GM23338 (cell line): ENCODE data around the gene RAB31. TPM values are rescaled to one million over a fixed set of nuclear protein-coding genes. Genes with fewer than 3 reads are reported as not detected.
"Not testable (repeated sequence)": the region's sequence is repeated elsewhere in the genome, so short reads cannot be mapped to it uniquely, and the experiment has no call there.

ENCODE experiments used
- ATAC-seq: fragments of 200-7000 bp; cut with Tn5 transposase; 3 replicates; pipeline ENCODE4 v1.9.1; 2020
- DNase-seq: peaks from one replicate; pipeline ENCODE4 v3.0.0-alpha.2; 2015; ENCODE audit warnings: low spot score
- H2AFZ ChIP-seq: fragments of 200-600 bp; sonication (generic); 2 replicates; pipeline ENCODE4 v1.8.0; 2016; ENCODE audit warnings: antibody characterized with exemption, mild to moderate bottlenecking, moderate library complexity
- H3F3A ChIP-seq: fragments of 200-600 bp; sonication (generic); replicated peaks from 2 replicates; pipeline ENCODE4 v1.8.0; 2017; ENCODE audit warnings: antibody characterized with exemption, mixed run types, low read depth
- H3K27ac ChIP-seq: fragments of 200-600 bp; sonication (generic); 2 replicates; pipeline ENCODE4 v1.6.1; 2016; ENCODE audit warnings: low read depth
- H3K27me3 ChIP-seq: fragments of 200-600 bp; sonication (generic); 2 replicates; pipeline ENCODE4 v1.8.0; 2016; ENCODE audit warnings: mild to moderate bottlenecking, mixed run types, moderate library complexity; ENCODE audit not compliant: insufficient read depth
- H3K36me3 ChIP-seq: fragments of 200-600 bp; sonication (generic); 2 replicates; pipeline ENCODE4 v1.8.0; 2016; ENCODE audit warnings: mild to moderate bottlenecking; ENCODE audit not compliant: insufficient read depth
- H3K4me1 ChIP-seq: fragments of 200-600 bp; sonication (generic); 2 replicates; pipeline ENCODE4 v1.8.0; 2016; ENCODE audit warnings: mild to moderate bottlenecking, moderate library complexity; ENCODE audit not compliant: insufficient read depth
- H3K4me2 ChIP-seq: fragments of 200-600 bp; sonication (generic); 2 replicates; pipeline ENCODE4 v1.7.1; 2017; ENCODE audit warnings: mixed run types
- H3K4me3 ChIP-seq: fragments of 200-600 bp; sonication (generic); 2 replicates; pipeline ENCODE4 v1.6.1; 2016; ENCODE audit warnings: mixed run types
- H3K79me2 ChIP-seq: fragments of 200-600 bp; sonication (generic); replicated peaks from 2 replicates; pipeline ENCODE4 v1.8.0; 2017; ENCODE audit warnings: mild to moderate bottlenecking; ENCODE audit not compliant: insufficient read depth
- H3K9me2 ChIP-seq: fragments of 200-600 bp; sonication (generic); 2 replicates; pipeline ENCODE4 v1.8.0; 2017; ENCODE audit not compliant: insufficient read depth
- H4K20me1 ChIP-seq: fragments of 200-600 bp; sonication (generic); replicated peaks from 2 replicates; pipeline ENCODE4 v1.8.0; 2017; ENCODE audit warnings: mild to moderate bottlenecking; ENCODE audit not compliant: insufficient read depth
- H3K27ac Mint-ChIP-seq: 2 replicates; pipeline ENCODE4 v1.8.0; 2020; ENCODE audit warnings: inconsistent platforms, mild to moderate bottlenecking, moderate library complexity, mixed read lengths
- H3K27me3 Mint-ChIP-seq: 3 replicates; pipeline ENCODE4 v1.8.0; 2022; ENCODE audit warnings: low read depth, mild to moderate bottlenecking, moderate library complexity, mixed read lengths, inconsistent platforms; ENCODE audit not compliant: insufficient read depth, poor library complexity
- H3K36me3 Mint-ChIP-seq: 3 replicates; pipeline ENCODE4 v1.8.0; 2021; ENCODE audit warnings: low read depth, mild to moderate bottlenecking, inconsistent platforms, moderate library complexity, mixed read lengths
- H3K4me1 Mint-ChIP-seq: 3 replicates; pipeline ENCODE4 v1.8.0; 2020; ENCODE audit warnings: mild to moderate bottlenecking, inconsistent platforms, mixed read lengths
- H3K4me3 Mint-ChIP-seq: 3 replicates; pipeline ENCODE4 v1.8.0; 2021; ENCODE audit warnings: moderate library complexity, mild to moderate bottlenecking, inconsistent platforms, mixed read lengths
- H3K9me3 Mint-ChIP-seq: 3 replicates; pipeline ENCODE4 v1.8.0; 2020; ENCODE audit warnings: moderate library complexity, mild to moderate bottlenecking, inconsistent platforms, mixed read lengths
- CREB1 ChIP-seq: fragments of 250-450 bp; sonication (Bioruptor Pico); IDR thresholded peaks from 2 replicates; pipeline ENCODE4 v1.5.0; 2020; ENCODE audit warnings: low read depth, mild to moderate bottlenecking, moderate library complexity
- EZH2phosphoT487 ChIP-seq: fragments of 200-600 bp; sonication (generic); IDR thresholded peaks from one replicate; pipeline ENCODE4 v1.8.1; 2018; ENCODE audit warnings: antibody characterized with exemption; ENCODE audit not compliant: unreplicated experiment
- JUNB ChIP-seq: IDR thresholded peaks from one replicate; pipeline ENCODE4 v1.6.1; 2016; ENCODE audit warnings: antibody characterized with exemption; ENCODE audit not compliant: unreplicated experiment
- POLR2AphosphoS5 ChIP-seq: IDR thresholded peaks from 2 replicates; pipeline ENCODE4 v1.6.1; 2016; ENCODE audit warnings: antibody characterized with exemption, low read depth
- STAT1 ChIP-seq: IDR thresholded peaks from one replicate; pipeline ENCODE4 v1.6.1; 2016; ENCODE audit warnings: antibody characterized with exemption; ENCODE audit not compliant: unreplicated experiment
- ZNF331 ChIP-seq: fragments of 250-450 bp; sonication (Bioruptor Pico); IDR thresholded peaks from 2 replicates; pipeline ENCODE4 v1.5.0; 2020; ENCODE audit warnings: low read depth, mild to moderate bottlenecking, moderate library complexity
- ZNF462 ChIP-seq: fragments of 250-450 bp; sonication (Bioruptor Pico); IDR thresholded peaks from 2 replicates; pipeline ENCODE4 v1.5.0; 2020; ENCODE audit warnings: mild to moderate bottlenecking, moderate library complexity
- polyA plus RNA-seq: library from polyadenylated mRNA; unstranded; fragments of >200 nt; fragmentation: Nextera tagmentation; extraction: Ambion mirVana; gene quantifications from 2 replicates; pipeline ENCODE4 v1.2.1, GENCODE V29; 2016
- total RNA-seq: library from RNA; depleted of rRNA; stranded (reverse); fragments of >200 nt; shearing (Covaris generic); gene quantifications from 2 replicates; pipeline ENCODE4 v1.2.3, GENCODE V29; 2014
- TF ChIP-seq, protein P1 (sequence below), 2 experiments: fragments of 200-600 bp in 1 of 2; sonication (generic) in 1 of 2; conservative IDR thresholded peaks; 2 replicates each; pipeline versions ENCODE4 v1.5.1 to v1.6.1; 2016 to 2017; ENCODE audit warnings: antibody characterized with exemption in 2 of 2, low read depth in 2 of 2, mild to moderate bottlenecking in 2 of 2, moderate library complexity in 1 of 2
- TF ChIP-seq, protein P2 (sequence below): IDR thresholded peaks from one replicate; pipeline ENCODE4 v1.6.1; 2018; ENCODE audit warnings: antibody characterized with exemption; ENCODE audit not compliant: unreplicated experiment

RAB31 gene
- total and polyA plus RNA-seq, 2 experiments from 2014 or later: 33.8 to 46.1 TPM

- H3K4me2 ChIP-seq, H3K4me1 ChIP-seq, H3K27ac ChIP-seq, H3K4me1 Mint-ChIP-seq, ATAC-seq, H3K36me3 Mint-ChIP-seq, H3F3A ChIP-seq, H3K27me3 ChIP-seq, H3K9me3 Mint-ChIP-seq, H3K27ac Mint-ChIP-seq, H3K79me2 ChIP-seq, H3K4me3 Mint-ChIP-seq, H3K36me3 ChIP-seq, DNase-seq, H4K20me1 ChIP-seq, H3K27me3 Mint-ChIP-seq, H2AFZ ChIP-seq, H3K9me2 ChIP-seq, H3K4me3 ChIP-seq: not testable (repeated sequence)
Measured at GRCh38 chr18:9891515-9891914, 183.4 kb downstream of the RAB31 start.

GRCh38 chr18:9894454-9895068 lies 186.5 kb downstream of the RAB31 start:
- Mint-ChIP-seq H3K36me3 (no peaks in the 10 kb centered on the region), H3K27me3 (no peaks in the 10 kb centered on the region), H3K4me1 (peaks cover 3% of the 10 kb centered on the region; the same call in 2 of the 3 replicates), H3K9me3 (no peaks in the 10 kb centered on the region), H3K4me3 (no peak overlapping the region), H3K27ac (no peak overlapping the region)
- Histone ChIP-seq H3F3A (no peaks in the 10 kb centered on the region), H3K27ac (no peak overlapping the region), H3K9me2 (no peaks in the 10 kb centered on the region), H3K4me3 (no peak overlapping the region), H2AFZ (no peak overlapping the region), H3K36me3 (no peaks in the 10 kb centered on the region), H3K79me2 (no peaks in the 10 kb centered on the region), H4K20me1 (no peaks in the 10 kb centered on the region), H3K4me1 (no peaks in the 10 kb centered on the region), H3K27me3 (no peaks in the 10 kb centered on the region), H3K4me2 (no peak overlapping the region)
- DNase-seq (no peak), ATAC-seq (no peak)
- no peak for TF ChIP-seq EZH2phosphoT487
- TF ChIP-seq, protein P1, sequence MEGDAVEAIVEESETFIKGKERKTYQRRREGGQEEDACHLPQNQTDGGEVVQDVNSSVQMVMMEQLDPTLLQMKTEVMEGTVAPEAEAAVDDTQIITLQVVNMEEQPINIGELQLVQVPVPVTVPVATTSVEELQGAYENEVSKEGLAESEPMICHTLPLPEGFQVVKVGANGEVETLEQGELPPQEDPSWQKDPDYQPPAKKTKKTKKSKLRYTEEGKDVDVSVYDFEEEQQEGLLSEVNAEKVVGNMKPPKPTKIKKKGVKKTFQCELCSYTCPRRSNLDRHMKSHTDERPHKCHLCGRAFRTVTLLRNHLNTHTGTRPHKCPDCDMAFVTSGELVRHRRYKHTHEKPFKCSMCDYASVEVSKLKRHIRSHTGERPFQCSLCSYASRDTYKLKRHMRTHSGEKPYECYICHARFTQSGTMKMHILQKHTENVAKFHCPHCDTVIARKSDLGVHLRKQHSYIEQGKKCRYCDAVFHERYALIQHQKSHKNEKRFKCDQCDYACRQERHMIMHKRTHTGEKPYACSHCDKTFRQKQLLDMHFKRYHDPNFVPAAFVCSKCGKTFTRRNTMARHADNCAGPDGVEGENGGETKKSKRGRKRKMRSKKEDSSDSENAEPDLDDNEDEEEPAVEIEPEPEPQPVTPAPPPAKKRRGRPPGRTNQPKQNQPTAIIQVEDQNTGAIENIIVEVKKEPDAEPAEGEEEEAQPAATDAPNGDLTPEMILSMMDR (conservative IDR thresholded peaks at IDR 0.05; ENCODE audit: low read depth in 2 of 2): no peak
- TF ChIP-seq ZNF331 (CRISPR knock-in tag): no peak
- no peak for TF ChIP-seq STAT1
- TF ChIP-seq POLR2AphosphoS5: no peak
- TF ChIP-seq ZNF462 (CRISPR knock-in tag): no peak
- no peak for TF ChIP-seq CREB1
- TF ChIP-seq, protein P2, sequence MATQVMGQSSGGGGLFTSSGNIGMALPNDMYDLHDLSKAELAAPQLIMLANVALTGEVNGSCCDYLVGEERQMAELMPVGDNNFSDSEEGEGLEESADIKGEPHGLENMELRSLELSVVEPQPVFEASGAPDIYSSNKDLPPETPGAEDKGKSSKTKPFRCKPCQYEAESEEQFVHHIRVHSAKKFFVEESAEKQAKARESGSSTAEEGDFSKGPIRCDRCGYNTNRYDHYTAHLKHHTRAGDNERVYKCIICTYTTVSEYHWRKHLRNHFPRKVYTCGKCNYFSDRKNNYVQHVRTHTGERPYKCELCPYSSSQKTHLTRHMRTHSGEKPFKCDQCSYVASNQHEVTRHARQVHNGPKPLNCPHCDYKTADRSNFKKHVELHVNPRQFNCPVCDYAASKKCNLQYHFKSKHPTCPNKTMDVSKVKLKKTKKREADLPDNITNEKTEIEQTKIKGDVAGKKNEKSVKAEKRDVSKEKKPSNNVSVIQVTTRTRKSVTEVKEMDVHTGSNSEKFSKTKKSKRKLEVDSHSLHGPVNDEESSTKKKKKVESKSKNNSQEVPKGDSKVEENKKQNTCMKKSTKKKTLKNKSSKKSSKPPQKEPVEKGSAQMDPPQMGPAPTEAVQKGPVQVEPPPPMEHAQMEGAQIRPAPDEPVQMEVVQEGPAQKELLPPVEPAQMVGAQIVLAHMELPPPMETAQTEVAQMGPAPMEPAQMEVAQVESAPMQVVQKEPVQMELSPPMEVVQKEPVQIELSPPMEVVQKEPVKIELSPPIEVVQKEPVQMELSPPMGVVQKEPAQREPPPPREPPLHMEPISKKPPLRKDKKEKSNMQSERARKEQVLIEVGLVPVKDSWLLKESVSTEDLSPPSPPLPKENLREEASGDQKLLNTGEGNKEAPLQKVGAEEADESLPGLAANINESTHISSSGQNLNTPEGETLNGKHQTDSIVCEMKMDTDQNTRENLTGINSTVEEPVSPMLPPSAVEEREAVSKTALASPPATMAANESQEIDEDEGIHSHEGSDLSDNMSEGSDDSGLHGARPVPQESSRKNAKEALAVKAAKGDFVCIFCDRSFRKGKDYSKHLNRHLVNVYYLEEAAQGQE: no peak
- TF ChIP-seq JUNB: no peak
